ENCODE data around the gene CCP110. TPM values are rescaled to one million over a fixed set of nuclear protein-coding genes. Genes with fewer than 3 reads are reported as not detected.

CCP110 gene
- total RNA-seq, 2 experiments from 2014 or later = 22.6 to 38.4 TPM

DNA sequence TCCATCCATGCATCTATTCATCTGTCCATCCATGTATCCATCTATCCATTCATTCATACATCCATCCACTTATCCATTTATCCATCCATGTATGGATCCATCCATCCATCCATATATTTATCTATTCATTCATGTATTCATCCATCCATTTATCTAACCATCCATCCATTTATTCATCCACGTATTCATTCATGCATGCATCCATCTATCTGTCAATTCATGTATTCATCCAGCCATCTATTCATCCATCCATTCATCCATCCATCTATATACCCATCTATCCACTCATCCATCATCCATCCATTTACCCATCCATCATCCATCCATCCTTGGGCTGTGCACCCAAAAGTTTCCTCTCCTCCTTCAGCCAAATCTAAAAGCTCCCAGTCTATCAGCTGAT lies 45.2 kb upstream of the CCP110 start:
- Histone ChIP-seq H4K20me1 (ENCODE audit: insufficient read depth, low read length) (no peaks in the 10 kb centered on the region), H2AFZ (ENCODE audit: low read length) (no peak overlapping the region), H3K4me2 (ENCODE audit: low read length) (no peak overlapping the region), H3K4me3 (ENCODE audit: low read depth, low read length, poor library complexity, severe bottlenecking) (no peak overlapping the region), H3K9me2 (ENCODE audit: insufficient read depth, low read length) (no peaks in the 10 kb centered on the region), H3K9me3 (ENCODE audit: low read length) (no peaks in the 10 kb centered on the region), H3K36me3 (ENCODE audit: insufficient read depth, low read length) (no peaks in the 10 kb centered on the region), H3K79me2 (ENCODE audit: insufficient read depth, low read depth, low read length) (no peaks in the 10 kb centered on the region), H3K27ac (ENCODE audit: low read depth, low read length, poor library complexity, severe bottlenecking) (no peak overlapping the region), H3K4me1 (ENCODE audit: insufficient read depth, low read length, poor library complexity, severe bottlenecking) (no peaks in the 10 kb centered on the region)
- intact Hi-C loops (cut with micrococcal nuclease; ENCODE audit: unreplicated experiment) = no loop called here
- no peak for TF ChIP-seq EZH2phosphoT487 (IDR thresholded peaks at IDR 0.05; ENCODE audit: borderline replicate concordance, low read depth, low read length)
- no peak for TF ChIP-seq CTCF (conservative IDR thresholded peaks at IDR 0.05; ENCODE audit: low read length)
- no peak for DNase-seq (ENCODE audit: low spot score)
- ChIA-PET CTCF (ENCODE audit: unreplicated experiment) (no interaction called here), POLR2A (no interaction called here)
- no TSS peak for BruUV-seq (replicated peaks)

DNA sequence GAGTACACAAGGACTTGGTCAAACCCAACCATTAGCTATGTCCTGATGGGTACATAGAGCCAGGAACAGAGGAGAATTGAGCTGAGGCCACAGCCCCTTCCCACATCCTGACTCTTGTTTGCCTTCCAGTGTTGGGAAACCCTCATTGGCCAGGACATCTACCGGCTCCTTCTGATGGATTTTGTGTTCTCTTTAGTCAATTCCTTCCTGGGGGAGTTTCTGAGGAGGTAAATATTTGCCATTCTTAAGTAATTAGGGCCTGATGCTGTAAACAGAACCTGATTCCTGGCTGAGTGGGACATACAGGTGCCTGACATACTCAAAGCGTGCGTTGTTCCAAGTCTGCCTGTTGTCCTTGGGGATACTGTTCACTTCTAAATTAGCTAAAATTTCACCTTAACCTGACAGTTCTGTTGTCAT lies 44.4 kb upstream of the CCP110 start:
- intact Hi-C loops (cut with micrococcal nuclease; ENCODE audit: unreplicated experiment) = no loop called here
- BruUV-seq (replicated peaks) = no TSS peak
- Histone ChIP-seq H4K20me1 (ENCODE audit: insufficient read depth, low read length) (no peaks in the 10 kb centered on the region), H3K9me3 (ENCODE audit: low read length) (no peaks in the 10 kb centered on the region), H3K4me1 (ENCODE audit: insufficient read depth, low read length, poor library complexity, severe bottlenecking) (no peaks in the 10 kb centered on the region), H2AFZ (ENCODE audit: low read length) (no peak overlapping the region), H3K27ac (ENCODE audit: low read depth, low read length, poor library complexity, severe bottlenecking) (no peak overlapping the region), H3K9me2 (ENCODE audit: insufficient read depth, low read length) (no peaks in the 10 kb centered on the region), H3K4me3 (ENCODE audit: low read depth, low read length, poor library complexity, severe bottlenecking) (no peak overlapping the region), H3K4me2 (ENCODE audit: low read length) (no peak overlapping the region), H3K79me2 (ENCODE audit: insufficient read depth, low read depth, low read length) (no peaks in the 10 kb centered on the region), H3K36me3 (ENCODE audit: insufficient read depth, low read length) (no peaks in the 10 kb centered on the region)
- ChIA-PET POLR2A (no interaction called here), CTCF (ENCODE audit: unreplicated experiment) (no interaction called here)
- no peak for TF ChIP-seq CTCF (conservative IDR thresholded peaks at IDR 0.05; ENCODE audit: low read length)
- no peak for TF ChIP-seq EZH2phosphoT487 (IDR thresholded peaks at IDR 0.05; ENCODE audit: borderline replicate concordance, low read depth, low read length)
- no peak for DNase-seq (ENCODE audit: low spot score)

DNA sequence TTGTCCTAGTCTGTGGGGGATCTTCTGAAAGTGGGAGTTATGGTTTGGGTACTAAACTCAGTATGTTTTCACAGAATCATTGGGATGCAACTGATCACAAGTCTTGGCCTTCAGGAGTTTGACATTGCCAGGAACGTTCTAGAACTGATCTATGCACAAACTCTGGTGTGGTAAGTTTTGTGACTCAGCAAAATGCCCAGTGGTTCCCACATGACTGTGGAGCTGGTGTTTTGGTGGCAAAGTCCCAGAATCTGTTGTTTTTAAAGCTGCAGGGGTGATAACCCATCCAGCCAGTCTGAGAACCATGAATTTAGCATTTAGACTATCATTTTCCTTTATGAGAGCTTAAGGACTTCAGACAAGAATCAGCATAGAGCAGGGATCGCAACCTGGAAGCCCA lies 42.4 kb upstream of the CCP110 start:
- TF ChIP-seq CTCF (conservative IDR thresholded peaks at IDR 0.05; ENCODE audit: low read length) = no peak
- POLR2A ChIA-PET = no interaction called here
- DNase-seq (ENCODE audit: low spot score) = no peak
- BruUV-seq (replicated peaks) = no TSS peak
- H3K79me2 ChIP-seq (ENCODE audit: insufficient read depth, low read depth, low read length) = no peaks in the 10 kb centered on the region
- no peak overlapping the region for H3K27ac ChIP-seq (ENCODE audit: low read depth, low read length, poor library complexity, severe bottlenecking)
- H4K20me1 ChIP-seq (ENCODE audit: insufficient read depth, low read length) = no peaks in the 10 kb centered on the region
- H3K9me2 ChIP-seq (ENCODE audit: insufficient read depth, low read length) = no peaks in the 10 kb centered on the region
- H3K36me3 ChIP-seq (ENCODE audit: insufficient read depth, low read length) = no peaks in the 10 kb centered on the region
- no peak overlapping the region for H3K4me3 ChIP-seq (ENCODE audit: low read depth, low read length, poor library complexity, severe bottlenecking)
- intact Hi-C loops (cut with micrococcal nuclease; ENCODE audit: unreplicated experiment) = no loop called here
- no peaks in the 10 kb centered on the region for H3K4me1 ChIP-seq (ENCODE audit: insufficient read depth, low read length, poor library complexity, severe bottlenecking)
- CTCF ChIA-PET (ENCODE audit: unreplicated experiment) = no interaction called here
- H2AFZ ChIP-seq (ENCODE audit: low read length) = no peak overlapping the region
- no peak overlapping the region for H3K4me2 ChIP-seq (ENCODE audit: low read length)
- no peaks in the 10 kb centered on the region for H3K9me3 ChIP-seq (ENCODE audit: low read length)

Measured in OCI-LY7 (cell line).